ENCODE data around the gene TBR1. TPM values are rescaled to one million over a fixed set of nuclear protein-coding genes. Genes with fewer than 3 reads are reported as not detected.

TBR1 gene
- total and polyA plus RNA-seq, 7 donors: not detected

- TF ChIP-seq POLR2A (IDR thresholded peaks at IDR 0.05) (no peak), CTCF (IDR thresholded peaks at IDR 0.05) (no peak), POLR2AphosphoS5 (IDR thresholded peaks at IDR 0.05) (no peak), EP300 (IDR thresholded peaks at IDR 0.05) (no peak)
- H3K9me3 ChIP-seq: no peaks in the 10 kb centered on the region
- intact Hi-C loops (cut with DNase I): no loop called here
- no peaks in the 10 kb centered on the region for H3K4me1 ChIP-seq
- H3K36me3 ChIP-seq: no peaks in the 10 kb centered on the region
- no peak for DNase-seq
- no peak overlapping the region for H3K4me3 ChIP-seq
- 94 to 96% methylated on average over 12 of the region's 12 CpGs for WGBS, 2 donors
- no peak overlapping the region for H3K27ac ChIP-seq
- H3K27me3 ChIP-seq: no peaks in the 10 kb centered on the region
Observed at GRCh38 chr2:161445097-161445496, 29.0 kb downstream of the TBR1 start.

DNA sequence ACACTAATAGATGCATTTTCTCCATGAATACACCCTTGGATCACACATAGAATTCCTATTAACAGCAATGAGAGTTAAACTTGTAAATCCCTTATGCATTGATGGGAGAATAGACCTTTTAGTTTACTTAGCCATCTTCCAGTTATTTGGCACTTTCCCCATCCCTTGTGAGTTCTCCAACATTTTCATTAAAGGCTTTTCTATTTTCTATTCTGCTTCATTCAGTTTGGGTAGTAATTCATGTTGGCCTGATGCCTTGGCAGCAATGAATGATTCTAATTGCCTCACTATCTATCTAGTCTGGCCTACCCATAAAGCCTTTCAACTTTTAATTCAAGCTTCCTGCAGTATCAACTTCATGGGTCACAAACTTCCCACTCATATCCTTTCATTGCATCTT lies 32.3 kb downstream of the TBR1 start:
- H3K36me3 ChIP-seq: no peaks in the 10 kb centered on the region
- H3K4me3 ChIP-seq: no peak overlapping the region
- no peaks in the 10 kb centered on the region for H3K4me1 ChIP-seq
- no peaks in the 10 kb centered on the region for H3K9me3 ChIP-seq
- H3K27me3 ChIP-seq: no peaks in the 10 kb centered on the region
- intact Hi-C loops (cut with DNase I): no loop called here
- H3K27ac ChIP-seq: no peak overlapping the region
- no peak for TF ChIP-seq EP300 (IDR thresholded peaks at IDR 0.05)
- no peak for DNase-seq

- no peak overlapping the region for H3K4me3 ChIP-seq
- no peaks in the 10 kb centered on the region for H3K4me1 ChIP-seq
- DNase-seq: no peak
- no peaks in the 10 kb centered on the region for H3K36me3 ChIP-seq
- 86 to 90% methylated on average over 2 of the region's 2 CpGs for WGBS, 2 donors
- no peaks in the 10 kb centered on the region for H3K27me3 ChIP-seq
- TF ChIP-seq POLR2A (IDR thresholded peaks at IDR 0.05): no peak
- intact Hi-C loops (cut with DNase I): no loop called here
- no peaks in the 10 kb centered on the region for H3K9me3 ChIP-seq
- H3K27ac ChIP-seq: no peak overlapping the region
Observed at GRCh38 chr2:161471631-161472030, 55.5 kb downstream of the TBR1 start.

DNA sequence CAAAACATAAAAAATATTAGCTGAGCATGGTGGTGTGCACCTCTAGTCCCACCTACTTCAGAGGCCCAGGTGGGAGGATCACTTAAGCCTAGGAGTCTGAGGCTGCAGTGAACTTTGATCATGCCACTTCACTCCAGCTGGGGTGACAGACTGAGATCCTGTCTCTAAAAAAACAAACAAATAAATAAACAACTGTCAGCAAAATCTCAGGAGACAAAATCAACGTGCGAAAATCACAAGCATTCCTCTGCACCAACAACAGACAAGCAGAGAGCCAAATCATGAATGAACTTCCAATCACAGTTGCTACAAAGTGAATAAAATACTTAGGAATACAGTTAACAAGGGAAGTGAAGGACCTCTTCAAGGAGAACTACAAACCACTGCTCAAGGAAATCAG lies 58.8 kb downstream of the TBR1 start:
- intact Hi-C loops (cut with DNase I): no loop called here
- Histone ChIP-seq H3K4me1 (no peaks in the 10 kb centered on the region), H3K27ac (no peak overlapping the region), H3K9me3 (peaks cover 0 to 6% (median 0%) of the 10 kb centered on the region in 4 donors), H3K36me3 (no peaks in the 10 kb centered on the region), H3K4me3 (no peak overlapping the region), H3K27me3 (no peaks in the 10 kb centered on the region)
- no peak for DNase-seq
- WGBS, 2 donors: 93 to 97% methylated on average over 2 of the region's 2 CpGs
- TF ChIP-seq POLR2A (IDR thresholded peaks at IDR 0.05) (no peak), POLR2AphosphoS5 (IDR thresholded peaks at IDR 0.05) (no peak), CTCF (IDR thresholded peaks at IDR 0.05) (no peak)

Small RNA genes within 50 kb of the gene (small RNA-seq; reads per million reads assigned to genes)
- 0 reads per million in 3 donors for gene RNA5SP108

Other genes starting within 250 kb of the TBR1 start
- gene PSMD14, start 107.9 kb upstream of the TBR1 start, total RNA-seq: 10 to 100 TPM; 27.3 to 46.4 (median 37.7) TPM
- gene PSMD14, start 107.9 kb upstream of the TBR1 start, polyA plus RNA-seq: 10 to 100 TPM; 33.0 to 50.2 (median 41.5) TPM
- 1 to 10 TPM in 1 of 4 donors, under 1 TPM in 3; 0.28 to 1.8 (median 0.45) TPM for gene SLC4A10, start 208.1 kb downstream of the TBR1 start, total RNA-seq
- gene SLC4A10, start 208.1 kb downstream of the TBR1 start, polyA plus RNA-seq: under 1 TPM; 0.46 to 0.67 (median 0.60) TPM